Measurements from ENCODE around the gene C14orf180. TPM values are rescaled to one million over a fixed set of nuclear protein-coding genes. Genes with fewer than 3 reads are reported as not detected.

The C14orf180 gene
- total and polyA plus RNA-seq, 10 of the 15 experiments (the other 5 are each of a cell fraction or from before 2014, with no cell fraction given), result not detected

DNA sequence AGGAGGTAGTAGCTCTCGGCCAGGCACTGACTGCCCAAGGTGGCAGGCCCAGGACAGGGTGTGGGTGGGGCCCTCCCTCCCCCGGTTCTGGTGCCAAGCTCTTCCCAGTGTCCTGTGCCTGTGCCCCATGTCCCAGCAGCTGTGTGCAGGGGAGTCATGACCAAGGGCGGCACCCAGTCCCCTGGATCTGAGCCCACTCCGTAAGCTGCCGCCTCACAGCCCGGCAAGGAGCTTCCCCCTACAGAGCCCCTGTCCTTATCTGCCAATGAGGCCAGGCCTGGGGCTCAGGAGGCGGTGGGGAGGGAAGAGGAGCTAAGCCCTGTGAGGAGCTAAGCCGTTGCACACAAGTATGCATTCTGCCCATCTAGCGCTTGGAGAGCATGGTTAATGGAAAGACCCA, 5.6 kb upstream of the C14orf180 start (continued):
- TF ChIP-seq, protein P1, sequence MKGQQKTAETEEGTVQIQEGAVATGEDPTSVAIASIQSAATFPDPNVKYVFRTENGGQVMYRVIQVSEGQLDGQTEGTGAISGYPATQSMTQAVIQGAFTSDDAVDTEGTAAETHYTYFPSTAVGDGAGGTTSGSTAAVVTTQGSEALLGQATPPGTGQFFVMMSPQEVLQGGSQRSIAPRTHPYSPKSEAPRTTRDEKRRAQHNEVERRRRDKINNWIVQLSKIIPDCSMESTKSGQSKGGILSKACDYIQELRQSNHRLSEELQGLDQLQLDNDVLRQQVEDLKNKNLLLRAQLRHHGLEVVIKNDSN (IDR thresholded peaks at IDR 0.05; ENCODE audit: borderline replicate concordance, extremely low read length, insufficient read depth, low read depth, low read length), result no peak
- TF ChIP-seq, protein P2, sequence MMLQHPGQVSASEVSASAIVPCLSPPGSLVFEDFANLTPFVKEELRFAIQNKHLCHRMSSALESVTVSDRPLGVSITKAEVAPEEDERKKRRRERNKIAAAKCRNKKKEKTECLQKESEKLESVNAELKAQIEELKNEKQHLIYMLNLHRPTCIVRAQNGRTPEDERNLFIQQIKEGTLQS (IDR thresholded peaks at IDR 0.05; ENCODE audit: borderline replicate concordance, extremely low read depth, low read depth, low read length), result no peak
- TF ChIP-seq RBBP5 (conservative IDR thresholded peaks at IDR 0.05), result no peak
- TF ChIP-seq, protein P3, sequence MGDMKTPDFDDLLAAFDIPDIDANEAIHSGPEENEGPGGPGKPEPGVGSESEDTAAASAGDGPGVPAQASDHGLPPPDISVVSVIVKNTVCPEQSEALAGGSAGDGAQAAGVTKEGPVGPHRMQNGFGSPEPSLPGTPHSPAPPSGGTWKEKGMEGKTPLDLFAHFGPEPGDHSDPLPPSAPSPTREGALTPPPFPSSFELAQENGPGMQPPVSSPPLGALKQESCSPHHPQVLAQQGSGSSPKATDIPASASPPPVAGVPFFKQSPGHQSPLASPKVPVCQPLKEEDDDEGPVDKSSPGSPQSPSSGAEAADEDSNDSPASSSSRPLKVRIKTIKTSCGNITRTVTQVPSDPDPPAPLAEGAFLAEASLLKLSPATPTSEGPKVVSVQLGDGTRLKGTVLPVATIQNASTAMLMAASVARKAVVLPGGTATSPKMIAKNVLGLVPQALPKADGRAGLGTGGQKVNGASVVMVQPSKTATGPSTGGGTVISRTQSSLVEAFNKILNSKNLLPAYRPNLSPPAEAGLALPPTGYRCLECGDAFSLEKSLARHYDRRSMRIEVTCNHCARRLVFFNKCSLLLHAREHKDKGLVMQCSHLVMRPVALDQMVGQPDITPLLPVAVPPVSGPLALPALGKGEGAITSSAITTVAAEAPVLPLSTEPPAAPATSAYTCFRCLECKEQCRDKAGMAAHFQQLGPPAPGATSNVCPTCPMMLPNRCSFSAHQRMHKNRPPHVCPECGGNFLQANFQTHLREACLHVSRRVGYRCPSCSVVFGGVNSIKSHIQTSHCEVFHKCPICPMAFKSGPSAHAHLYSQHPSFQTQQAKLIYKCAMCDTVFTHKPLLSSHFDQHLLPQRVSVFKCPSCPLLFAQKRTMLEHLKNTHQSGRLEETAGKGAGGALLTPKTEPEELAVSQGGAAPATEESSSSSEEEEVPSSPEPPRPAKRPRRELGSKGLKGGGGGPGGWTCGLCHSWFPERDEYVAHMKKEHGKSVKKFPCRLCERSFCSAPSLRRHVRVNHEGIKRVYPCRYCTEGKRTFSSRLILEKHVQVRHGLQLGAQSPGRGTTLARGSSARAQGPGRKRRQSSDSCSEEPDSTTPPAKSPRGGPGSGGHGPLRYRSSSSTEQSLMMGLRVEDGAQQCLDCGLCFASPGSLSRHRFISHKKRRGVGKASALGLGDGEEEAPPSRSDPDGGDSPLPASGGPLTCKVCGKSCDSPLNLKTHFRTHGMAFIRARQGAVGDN (IDR thresholded peaks at IDR 0.05), result no peak
- TF ChIP-seq TARDBP (IDR thresholded peaks at IDR 0.05; ENCODE audit: borderline replicate concordance), result no peak

DNA sequence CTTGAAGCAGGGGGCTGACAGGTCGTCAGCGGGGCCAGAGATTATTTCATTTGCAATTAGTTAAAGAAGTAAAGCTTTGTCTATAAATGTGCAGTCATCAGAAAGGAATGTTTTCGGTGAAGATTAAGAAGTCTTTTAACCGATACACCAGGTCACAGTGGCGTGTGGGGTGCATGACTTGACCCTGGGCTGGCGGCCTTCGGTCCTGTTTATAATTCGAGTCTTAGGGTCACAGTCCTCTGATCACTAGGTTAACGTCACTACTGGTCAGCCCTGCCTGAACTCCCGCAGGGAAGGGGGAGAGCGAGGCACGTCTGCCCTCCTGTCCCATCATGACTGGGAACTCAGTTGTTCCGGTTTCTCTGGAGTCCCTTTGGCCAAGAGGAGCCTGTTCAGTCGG, 5.0 kb upstream of the C14orf180 start:
- no peak for ATAC-seq
- RAD21 ChIA-PET (ENCODE audit: unreplicated experiment), result no interaction called here
- POLR2A ChIA-PET, result no interaction called here
- no peaks in the 10 kb centered on the region for H3K79me2 ChIP-seq (ENCODE audit: control insufficient read depth, insufficient read depth, low read length)
- WGBS (ENCODE audit: insufficient coverage, insufficient replicate concordance, low lambda C conversion rate, missing lambda C conversion rate), result 30% methylated on average over 14 of the region's 14 CpGs
- BruUV-seq (replicated peaks), result no TSS peak
- DNase-seq (ENCODE audit: low read depth, low spot score), result no peak
- intact Hi-C loops (cut with micrococcal nuclease; ENCODE audit: unreplicated experiment), result no loop called here
- CTCF ChIA-PET, result interaction anchor here (0.9 kb wide), 1 partner anchor 497 kb away, joined by 3 read pairs; no protein-coding TSS in a partner anchor
- H3K9ac ChIP-seq (ENCODE audit: control insufficient read depth, insufficient read depth, low read length), result no peak overlapping the region
- no peak overlapping the region for H3K4me2 ChIP-seq (ENCODE audit: control insufficient read depth, insufficient read depth)
- FAIRE-seq, result no peak
- no peak overlapping the region for H3K4me3 ChIP-seq
- H3K4me1 ChIP-seq (ENCODE audit: control insufficient read depth, insufficient read depth, low read length), result no peaks in the 10 kb centered on the region
- in situ Hi-C loops (cut with MboI), result no loop called here
- H3K27me3 ChIP-seq (replicated peaks in 1 of 2; ENCODE audit: control insufficient read depth in 2 of 2, insufficient read depth in 2 of 2, low read length in 1 of 2), result no peaks in the 10 kb centered on the region; a peak in 1 of 4 replicates
- no peaks in the 10 kb centered on the region for H3K36me3 ChIP-seq (ENCODE audit: control insufficient read depth in 2 of 2, insufficient read depth in 2 of 2, low read length in 1 of 2)
- no peaks in the 10 kb centered on the region for H4K20me1 ChIP-seq (ENCODE audit: control insufficient read depth, insufficient read depth)
- SMC1A ChIA-PET (ENCODE audit: uncharacterized antibody, unreplicated experiment), result interaction anchor here (0.6 kb wide), 1 partner anchor 758 kb away, joined by 3 read pairs; no protein-coding TSS in a partner anchor
- H2AFZ ChIP-seq (ENCODE audit: control insufficient read depth, low read depth, low read length), result no peak overlapping the region
- no peak overlapping the region for H3K27ac ChIP-seq (ENCODE audit: control insufficient read depth, insufficient read depth)
- no peaks in the 10 kb centered on the region for H3K9me3 ChIP-seq (replicated peaks; ENCODE audit: control insufficient read depth, insufficient read depth, low read length)
- TF ChIP-seq HDAC2 (IDR thresholded peaks at IDR 0.05), result no peak
- TF ChIP-seq ZNF384 (IDR thresholded peaks at IDR 0.05; ENCODE audit: borderline replicate concordance, low read depth, low read length), result no peak
- TF ChIP-seq, protein P4, sequence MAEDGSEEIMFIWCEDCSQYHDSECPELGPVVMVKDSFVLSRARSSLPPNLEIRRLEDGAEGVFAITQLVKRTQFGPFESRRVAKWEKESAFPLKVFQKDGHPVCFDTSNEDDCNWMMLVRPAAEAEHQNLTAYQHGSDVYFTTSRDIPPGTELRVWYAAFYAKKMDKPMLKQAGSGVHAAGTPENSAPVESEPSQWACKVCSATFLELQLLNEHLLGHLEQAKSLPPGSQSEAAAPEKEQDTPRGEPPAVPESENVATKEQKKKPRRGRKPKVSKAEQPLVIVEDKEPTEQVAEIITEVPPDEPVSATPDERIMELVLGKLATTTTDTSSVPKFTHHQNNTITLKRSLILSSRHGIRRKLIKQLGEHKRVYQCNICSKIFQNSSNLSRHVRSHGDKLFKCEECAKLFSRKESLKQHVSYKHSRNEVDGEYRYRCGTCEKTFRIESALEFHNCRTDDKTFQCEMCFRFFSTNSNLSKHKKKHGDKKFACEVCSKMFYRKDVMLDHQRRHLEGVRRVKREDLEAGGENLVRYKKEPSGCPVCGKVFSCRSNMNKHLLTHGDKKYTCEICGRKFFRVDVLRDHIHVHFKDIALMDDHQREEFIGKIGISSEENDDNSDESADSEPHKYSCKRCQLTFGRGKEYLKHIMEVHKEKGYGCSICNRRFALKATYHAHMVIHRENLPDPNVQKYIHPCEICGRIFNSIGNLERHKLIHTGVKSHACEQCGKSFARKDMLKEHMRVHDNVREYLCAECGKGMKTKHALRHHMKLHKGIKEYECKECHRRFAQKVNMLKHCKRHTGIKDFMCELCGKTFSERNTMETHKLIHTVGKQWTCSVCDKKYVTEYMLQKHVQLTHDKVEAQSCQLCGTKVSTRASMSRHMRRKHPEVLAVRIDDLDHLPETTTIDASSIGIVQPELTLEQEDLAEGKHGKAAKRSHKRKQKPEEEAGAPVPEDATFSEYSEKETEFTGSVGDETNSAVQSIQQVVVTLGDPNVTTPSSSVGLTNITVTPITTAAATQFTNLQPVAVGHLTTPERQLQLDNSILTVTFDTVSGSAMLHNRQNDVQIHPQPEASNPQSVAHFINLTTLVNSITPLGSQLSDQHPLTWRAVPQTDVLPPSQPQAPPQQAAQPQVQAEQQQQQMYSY (CRISPR knock-in tag; IDR thresholded peaks at IDR 0.05), result no peak
- TF ChIP-seq SREBF1 (IDR thresholded peaks at IDR 0.05; ENCODE audit: low read length), result no peak
- no peak for TF ChIP-seq TAF1 (IDR thresholded peaks at IDR 0.05; ENCODE audit: borderline replicate concordance, low read depth, low read length)
- TF ChIP-seq MTA2 (IDR thresholded peaks at IDR 0.05; ENCODE audit: low read depth), result no peak
- no peak for TF ChIP-seq SMARCA5 (IDR thresholded peaks at IDR 0.05)
- TF ChIP-seq, protein P5, sequence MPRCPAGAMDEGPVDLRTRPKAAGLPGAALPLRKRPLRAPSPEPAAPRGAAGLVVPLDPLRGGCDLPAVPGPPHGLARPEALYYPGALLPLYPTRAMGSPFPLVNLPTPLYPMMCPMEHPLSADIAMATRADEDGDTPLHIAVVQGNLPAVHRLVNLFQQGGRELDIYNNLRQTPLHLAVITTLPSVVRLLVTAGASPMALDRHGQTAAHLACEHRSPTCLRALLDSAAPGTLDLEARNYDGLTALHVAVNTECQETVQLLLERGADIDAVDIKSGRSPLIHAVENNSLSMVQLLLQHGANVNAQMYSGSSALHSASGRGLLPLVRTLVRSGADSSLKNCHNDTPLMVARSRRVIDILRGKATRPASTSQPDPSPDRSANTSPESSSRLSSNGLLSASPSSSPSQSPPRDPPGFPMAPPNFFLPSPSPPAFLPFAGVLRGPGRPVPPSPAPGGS (IDR thresholded peaks at IDR 0.05; ENCODE audit: borderline replicate concordance, insufficient read depth, low read depth, low read length, poor library complexity, severe bottlenecking), result no peak

Data from GM12878 (cell line).